ENCODE measurements around the gene DDR2.
"Not testable (repeated sequence)": the region's sequence is repeated elsewhere in the genome, so short reads cannot be mapped to it uniquely, and the experiment has no call there.

The DDR2 gene

GRCh38 chr1:162757476-162757875, 125.2 kb downstream of the DDR2 start:
- H3K4me3 ChIP-seq (ENCODE audit: control insufficient read depth, low read depth, low read length), result no peak overlapping the region
- no peak for TF ChIP-seq CTCF (conservative IDR thresholded peaks at IDR 0.05; ENCODE audit: control insufficient read depth, insufficient read depth, low read depth, low read length)
- peak; percentile 16 for DNase-seq (ENCODE audit: low read depth)

- H3K4me3 ChIP-seq (ENCODE audit: control insufficient read depth, low read depth, low read length), result no peak overlapping the region
- TF ChIP-seq CTCF (conservative IDR thresholded peaks at IDR 0.05; ENCODE audit: control insufficient read depth, insufficient read depth, low read depth, low read length), result no peak
- DNase-seq (ENCODE audit: low read depth), result no peak
Observed at GRCh38 chr1:162765788-162766187, 133.5 kb downstream of the DDR2 start.

GRCh38 chr1:162772571-162773154, 140.4 kb downstream of the DDR2 start:
- TF ChIP-seq CTCF (conservative IDR thresholded peaks at IDR 0.05; ENCODE audit: control insufficient read depth, insufficient read depth, low read depth, low read length), result no peak
- H3K4me3 ChIP-seq (ENCODE audit: control insufficient read depth, low read depth, low read length), result no peak overlapping the region
- peak; percentile 51 for DNase-seq (ENCODE audit: low read depth)

GRCh38 chr1:162774007-162774406, 141.7 kb downstream of the DDR2 start:
- no peak for DNase-seq (ENCODE audit: low read depth)
- H3K4me3 ChIP-seq (ENCODE audit: control insufficient read depth, low read depth, low read length), result no peak overlapping the region
- TF ChIP-seq CTCF (conservative IDR thresholded peaks at IDR 0.05; ENCODE audit: control insufficient read depth, insufficient read depth, low read depth, low read length), result no peak

GRCh38 chr1:162779043-162779442, 146.8 kb downstream of the DDR2 start:
- DNase-seq (ENCODE audit: low read depth), result no peak
- H3K4me3 ChIP-seq (ENCODE audit: control insufficient read depth, low read depth, low read length), result no peak overlapping the region
- no peak for TF ChIP-seq CTCF (conservative IDR thresholded peaks at IDR 0.05; ENCODE audit: control insufficient read depth, insufficient read depth, low read depth, low read length)

GRCh38 chr1:162782671-162783070, 150.4 kb downstream of the DDR2 start:
- no peak for DNase-seq (ENCODE audit: low read depth)
- TF ChIP-seq CTCF (conservative IDR thresholded peaks at IDR 0.05; ENCODE audit: control insufficient read depth, insufficient read depth, low read depth, low read length), result no peak
- no peak overlapping the region for H3K4me3 ChIP-seq (ENCODE audit: control insufficient read depth, low read depth, low read length)

GRCh38 chr1:162784926-162785325, 152.7 kb downstream of the DDR2 start:
- DNase-seq (ENCODE audit: low read depth); H3K4me3 ChIP-seq (ENCODE audit: control insufficient read depth, low read depth, low read length): not testable (repeated sequence)

- not testable (repeated sequence) for DNase-seq (ENCODE audit: low read depth); H3K4me3 ChIP-seq (ENCODE audit: control insufficient read depth, low read depth, low read length)
Observed at GRCh38 chr1:162788783-162789182, 156.5 kb downstream of the DDR2 start.

- H3K4me3 ChIP-seq (ENCODE audit: control insufficient read depth, low read depth, low read length), result peak within 1 kb of the TSS; percentile 59
- DNase-seq (ENCODE audit: low read depth), result peak; percentile 65
Observed at GRCh38 chr1:162790303-162790984, 158.2 kb downstream of the DDR2 start, which contains the start of gene HSD17B7. Gene HSD17B7 (plus strand): TSS chr1:162790702. CDS start chr1:162790801, 99 bp downstream.

- DNase-seq (ENCODE audit: low read depth), result not testable (repeated sequence)
- H3K4me3 ChIP-seq (ENCODE audit: control insufficient read depth, low read depth, low read length), result peak overlapping the region; percentile 59
Observed at GRCh38 chr1:162790985-162791357, 158.7 kb downstream of the DDR2 start.

- H3K4me3 ChIP-seq (ENCODE audit: control insufficient read depth, low read depth, low read length); DNase-seq (ENCODE audit: low read depth): not testable (repeated sequence)
Observed at GRCh38 chr1:162794284-162794683, 162.0 kb downstream of the DDR2 start.
